Measurements from ENCODE around the gene AAK1.

DNA sequence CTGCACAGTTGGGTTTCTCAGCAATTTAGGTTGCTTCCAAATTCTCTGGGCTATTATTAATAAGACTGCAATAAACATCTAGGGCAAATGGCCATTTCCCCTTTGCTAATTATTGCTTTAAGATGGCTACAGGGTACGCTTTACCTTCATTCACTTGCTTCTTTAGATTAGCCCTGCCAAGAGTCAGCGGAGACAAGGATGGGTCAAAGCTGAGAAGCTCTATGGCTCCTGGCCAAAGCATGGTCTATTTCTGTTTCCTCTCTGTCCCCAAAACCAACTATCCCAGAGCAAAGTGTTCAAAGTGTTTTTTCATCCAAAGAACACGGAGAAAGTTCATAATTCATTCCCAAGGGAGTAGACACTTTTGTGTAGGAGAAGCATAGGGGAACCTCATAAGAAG is 131.1 kb downstream of the AAK1 start:
- TF ChIP-seq, protein P1, sequence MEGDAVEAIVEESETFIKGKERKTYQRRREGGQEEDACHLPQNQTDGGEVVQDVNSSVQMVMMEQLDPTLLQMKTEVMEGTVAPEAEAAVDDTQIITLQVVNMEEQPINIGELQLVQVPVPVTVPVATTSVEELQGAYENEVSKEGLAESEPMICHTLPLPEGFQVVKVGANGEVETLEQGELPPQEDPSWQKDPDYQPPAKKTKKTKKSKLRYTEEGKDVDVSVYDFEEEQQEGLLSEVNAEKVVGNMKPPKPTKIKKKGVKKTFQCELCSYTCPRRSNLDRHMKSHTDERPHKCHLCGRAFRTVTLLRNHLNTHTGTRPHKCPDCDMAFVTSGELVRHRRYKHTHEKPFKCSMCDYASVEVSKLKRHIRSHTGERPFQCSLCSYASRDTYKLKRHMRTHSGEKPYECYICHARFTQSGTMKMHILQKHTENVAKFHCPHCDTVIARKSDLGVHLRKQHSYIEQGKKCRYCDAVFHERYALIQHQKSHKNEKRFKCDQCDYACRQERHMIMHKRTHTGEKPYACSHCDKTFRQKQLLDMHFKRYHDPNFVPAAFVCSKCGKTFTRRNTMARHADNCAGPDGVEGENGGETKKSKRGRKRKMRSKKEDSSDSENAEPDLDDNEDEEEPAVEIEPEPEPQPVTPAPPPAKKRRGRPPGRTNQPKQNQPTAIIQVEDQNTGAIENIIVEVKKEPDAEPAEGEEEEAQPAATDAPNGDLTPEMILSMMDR (CRISPR knock-in tag; IDR thresholded peaks at IDR 0.05), result no peak
- TF ChIP-seq HNF4G (IDR thresholded peaks at IDR 0.05; ENCODE audit: borderline replicate concordance, low read depth, low read length) (no peak), HNF4G (CRISPR knock-in tag; IDR thresholded peaks at IDR 0.05; ENCODE audit: borderline replicate concordance, low read depth) (no peak), MYC (CRISPR knock-in tag; IDR thresholded peaks at IDR 0.05; ENCODE audit: borderline replicate concordance) (no peak), BHLHE40 (IDR thresholded peaks at IDR 0.05; ENCODE audit: low read length) (no peak), FOXM1 (CRISPR knock-in tag; IDR thresholded peaks at IDR 0.05) (no peak), ZNF274 (CRISPR knock-in tag; IDR thresholded peaks at IDR 0.05) (no peak), SIN3A (IDR thresholded peaks at IDR 0.05; ENCODE audit: borderline replicate concordance, low read depth, low read length) (no peak), EZH2 (conservative IDR thresholded peaks at IDR 0.05; ENCODE audit: low read depth, low read length) (no peak), ZNF629 (CRISPR knock-in tag; conservative IDR thresholded peaks at IDR 0.05) (no peak)
